ENCODE data around the gene GATAD2A. TPM values are rescaled to one million over a fixed set of nuclear protein-coding genes. Genes with fewer than 3 reads are reported as not detected.

GATAD2A gene
- total and polyA plus RNA-seq, 10 of the 15 experiments (the other 5 are each of a cell fraction or from before 2014, with no cell fraction given), result 2.6 to 173 (median 32.0) TPM

DNA sequence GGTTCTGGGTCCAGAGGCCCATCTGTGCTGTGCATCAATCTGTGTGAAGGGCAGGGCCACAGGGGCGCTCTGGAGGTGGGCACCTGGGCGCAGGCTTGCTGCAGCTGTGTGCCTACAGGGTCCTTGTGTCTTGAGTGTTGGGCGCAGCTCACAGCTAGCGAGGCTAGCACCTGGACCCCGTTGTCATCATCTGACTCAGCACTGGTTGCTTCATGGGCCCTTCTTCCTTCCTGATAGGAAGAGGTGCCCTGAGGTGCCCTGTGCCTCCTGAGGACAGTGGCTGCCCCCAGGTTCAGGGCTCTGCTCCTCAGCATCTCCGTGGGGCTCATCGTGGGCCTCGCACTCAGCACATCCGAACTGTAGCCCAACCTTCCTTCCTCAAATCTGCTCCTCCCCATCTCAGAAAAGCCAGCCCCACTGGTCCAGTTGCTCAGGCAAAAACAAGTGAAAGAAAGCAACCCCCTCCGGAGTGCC lies 54.8 kb downstream of the GATAD2A start (continued):
- TF ChIP-seq, protein P1, sequence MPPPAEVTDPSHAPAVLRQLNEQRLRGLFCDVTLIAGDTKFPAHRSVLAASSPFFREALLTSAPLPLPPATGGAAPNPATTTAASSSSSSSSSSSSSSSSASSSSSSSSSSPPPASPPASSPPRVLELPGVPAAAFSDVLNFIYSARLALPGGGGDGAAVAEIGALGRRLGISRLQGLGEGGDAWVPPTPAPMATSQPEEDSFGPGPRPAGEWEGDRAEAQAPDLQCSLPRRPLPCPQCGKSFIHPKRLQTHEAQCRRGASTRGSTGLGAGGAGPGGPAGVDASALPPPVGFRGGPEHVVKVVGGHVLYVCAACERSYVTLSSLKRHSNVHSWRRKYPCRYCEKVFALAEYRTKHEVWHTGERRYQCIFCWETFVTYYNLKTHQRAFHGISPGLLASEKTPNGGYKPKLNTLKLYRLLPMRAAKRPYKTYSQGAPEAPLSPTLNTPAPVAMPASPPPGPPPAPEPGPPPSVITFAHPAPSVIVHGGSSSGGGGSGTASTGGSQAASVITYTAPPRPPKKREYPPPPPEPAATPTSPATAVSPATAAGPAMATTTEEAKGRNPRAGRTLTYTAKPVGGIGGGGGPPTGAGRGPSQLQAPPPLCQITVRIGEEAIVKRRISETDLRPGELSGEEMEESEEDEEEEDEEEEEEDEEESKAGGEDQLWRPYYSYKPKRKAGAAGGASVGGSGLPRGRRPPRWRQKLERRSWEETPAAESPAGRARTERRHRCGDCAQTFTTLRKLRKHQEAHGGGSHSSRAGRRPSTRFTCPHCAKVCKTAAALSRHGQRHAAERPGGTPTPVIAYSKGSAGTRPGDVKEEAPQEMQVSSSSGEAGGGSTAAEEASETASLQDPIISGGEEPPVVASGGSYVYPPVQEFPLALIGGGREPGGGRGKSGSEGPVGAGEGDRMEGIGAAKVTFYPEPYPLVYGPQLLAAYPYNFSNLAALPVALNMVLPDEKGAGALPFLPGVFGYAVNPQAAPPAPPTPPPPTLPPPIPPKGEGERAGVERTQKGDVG (CRISPR knock-in tag; IDR thresholded peaks at IDR 0.05), result no peak
- TF ChIP-seq SPI1 (IDR thresholded peaks at IDR 0.05; ENCODE audit: borderline replicate concordance, insufficient read depth, low read depth, low read length) (no peak), PAX5 (IDR thresholded peaks at IDR 0.05; ENCODE audit: borderline replicate concordance, low read depth, low read length) (peak; percentile 8; the same call in 1 of the 2 replicates), DPF2 (IDR thresholded peaks at IDR 0.05) (no peak), HDAC6 (IDR thresholded peaks at IDR 0.05; ENCODE audit: unreplicated experiment) (no peak), ZNF217 (IDR thresholded peaks at IDR 0.05) (no peak)

DNA sequence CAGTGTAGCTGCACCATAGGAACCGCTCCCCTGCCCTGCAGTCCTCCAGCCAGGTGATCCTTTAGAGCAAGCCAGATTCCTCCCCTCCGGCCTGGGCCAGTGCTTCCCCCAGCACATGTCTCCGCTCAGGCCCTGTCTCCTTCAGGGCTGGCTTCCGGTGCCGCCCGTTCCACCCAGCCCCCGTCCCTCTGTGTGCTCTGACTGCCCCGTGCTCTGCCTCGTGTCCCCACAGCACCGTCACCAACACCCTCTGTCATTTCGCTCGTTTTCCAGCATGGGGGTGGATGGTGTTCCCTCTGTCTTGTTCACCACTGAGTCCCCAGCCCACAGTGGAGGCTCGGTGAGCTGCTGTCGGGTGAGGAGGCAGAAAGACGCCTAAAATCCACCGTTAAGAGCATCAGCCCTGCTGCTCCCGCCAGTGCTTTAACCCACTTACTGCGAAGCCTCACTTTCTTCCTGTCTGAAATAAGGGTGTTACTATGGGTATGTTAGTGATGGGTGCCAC lies 55.3 kb downstream of the GATAD2A start:
- 91% methylated on average over 18 of the region's 18 CpGs for WGBS (ENCODE audit: insufficient coverage, insufficient replicate concordance, low lambda C conversion rate, missing lambda C conversion rate)
- DNase-seq (ENCODE audit: low read depth, low spot score), result no peak
- H3K9me3 ChIP-seq (replicated peaks; ENCODE audit: control insufficient read depth, insufficient read depth, low read length), result peaks cover 7% of the 10 kb centered on the region; the same call in 2 of the 3 replicates
- H2AFZ ChIP-seq (ENCODE audit: control insufficient read depth, low read depth, low read length), result peak overlapping the region; percentile 32; the same call in 1 of the 2 replicates
- ChIA-PET POLR2A (interaction anchor here (0.9 to 2.6 kb wide), 4 partner anchors 14 to 54 kb away, joined by 3 to 9 read pairs (median 5); no protein-coding TSS in a partner anchor), CTCF (interaction anchor here (1.1 kb wide), 1 partner anchor 14 kb away, joined by 3 read pairs; no protein-coding TSS in a partner anchor), RAD21 (ENCODE audit: unreplicated experiment) (interaction anchor here (1.3 to 3.1 kb wide), 2 partner anchors 54 to 96 kb away, joined by 3 to 21 read pairs; partner anchors contain the start of gene GATAD2A), SMC1A (ENCODE audit: uncharacterized antibody, unreplicated experiment) (interaction anchor here (1.3 to 1.5 kb wide), 3 partner anchors 9 to 18 kb away, joined by 4 to 6 read pairs (median 4); no protein-coding TSS in a partner anchor)
- peaks cover 20 to 22% of the 10 kb centered on the region in 2 experiments; a peak in 3 of 4 replicates for H3K36me3 ChIP-seq (ENCODE audit: control insufficient read depth in 2 of 2, insufficient read depth in 2 of 2, low read length in 1 of 2)
- H3K79me2 ChIP-seq (ENCODE audit: control insufficient read depth, insufficient read depth, low read length), result peaks cover 60% of the 10 kb centered on the region
- H3K4me1 ChIP-seq (ENCODE audit: control insufficient read depth, insufficient read depth, low read length), result peaks cover 54% of the 10 kb centered on the region
- H4K20me1 ChIP-seq (ENCODE audit: control insufficient read depth, insufficient read depth), result peaks cover 2% of the 10 kb centered on the region
- BruUV-seq (replicated peaks), result no TSS peak
- in situ Hi-C loops (cut with MboI), result no loop called here
- intact Hi-C loops (cut with micrococcal nuclease; ENCODE audit: unreplicated experiment), result no loop called here
- H3K4me2 ChIP-seq (ENCODE audit: control insufficient read depth, insufficient read depth), result peak overlapping the region; percentile 77
- peak overlapping the region; percentile 29; the same call in 1 of the 2 replicates for H3K4me3 ChIP-seq
- H3K27ac ChIP-seq (ENCODE audit: control insufficient read depth, insufficient read depth), result peak overlapping the region; percentile 79
- FAIRE-seq, result no peak
- peak overlapping the region; percentile 49; the same call in 1 of the 2 replicates for H3K9ac ChIP-seq (ENCODE audit: control insufficient read depth, insufficient read depth, low read length)
- ATAC-seq, result peak; percentile 75
- H3K27me3 ChIP-seq (replicated peaks in 1 of 2; ENCODE audit: control insufficient read depth in 2 of 2, insufficient read depth in 2 of 2, low read length in 1 of 2), result no peaks in the 10 kb centered on the region
- TF ChIP-seq CBX5 (IDR thresholded peaks at IDR 0.05; ENCODE audit: low read depth), result no peak
- TF ChIP-seq, protein P2, sequence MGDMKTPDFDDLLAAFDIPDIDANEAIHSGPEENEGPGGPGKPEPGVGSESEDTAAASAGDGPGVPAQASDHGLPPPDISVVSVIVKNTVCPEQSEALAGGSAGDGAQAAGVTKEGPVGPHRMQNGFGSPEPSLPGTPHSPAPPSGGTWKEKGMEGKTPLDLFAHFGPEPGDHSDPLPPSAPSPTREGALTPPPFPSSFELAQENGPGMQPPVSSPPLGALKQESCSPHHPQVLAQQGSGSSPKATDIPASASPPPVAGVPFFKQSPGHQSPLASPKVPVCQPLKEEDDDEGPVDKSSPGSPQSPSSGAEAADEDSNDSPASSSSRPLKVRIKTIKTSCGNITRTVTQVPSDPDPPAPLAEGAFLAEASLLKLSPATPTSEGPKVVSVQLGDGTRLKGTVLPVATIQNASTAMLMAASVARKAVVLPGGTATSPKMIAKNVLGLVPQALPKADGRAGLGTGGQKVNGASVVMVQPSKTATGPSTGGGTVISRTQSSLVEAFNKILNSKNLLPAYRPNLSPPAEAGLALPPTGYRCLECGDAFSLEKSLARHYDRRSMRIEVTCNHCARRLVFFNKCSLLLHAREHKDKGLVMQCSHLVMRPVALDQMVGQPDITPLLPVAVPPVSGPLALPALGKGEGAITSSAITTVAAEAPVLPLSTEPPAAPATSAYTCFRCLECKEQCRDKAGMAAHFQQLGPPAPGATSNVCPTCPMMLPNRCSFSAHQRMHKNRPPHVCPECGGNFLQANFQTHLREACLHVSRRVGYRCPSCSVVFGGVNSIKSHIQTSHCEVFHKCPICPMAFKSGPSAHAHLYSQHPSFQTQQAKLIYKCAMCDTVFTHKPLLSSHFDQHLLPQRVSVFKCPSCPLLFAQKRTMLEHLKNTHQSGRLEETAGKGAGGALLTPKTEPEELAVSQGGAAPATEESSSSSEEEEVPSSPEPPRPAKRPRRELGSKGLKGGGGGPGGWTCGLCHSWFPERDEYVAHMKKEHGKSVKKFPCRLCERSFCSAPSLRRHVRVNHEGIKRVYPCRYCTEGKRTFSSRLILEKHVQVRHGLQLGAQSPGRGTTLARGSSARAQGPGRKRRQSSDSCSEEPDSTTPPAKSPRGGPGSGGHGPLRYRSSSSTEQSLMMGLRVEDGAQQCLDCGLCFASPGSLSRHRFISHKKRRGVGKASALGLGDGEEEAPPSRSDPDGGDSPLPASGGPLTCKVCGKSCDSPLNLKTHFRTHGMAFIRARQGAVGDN (IDR thresholded peaks at IDR 0.05), result peak; percentile 76; the same call in 1 of the 2 replicates
- TF ChIP-seq BMI1 (IDR thresholded peaks at IDR 0.05; ENCODE audit: borderline replicate concordance), result no peak
- TF ChIP-seq, protein P3, sequence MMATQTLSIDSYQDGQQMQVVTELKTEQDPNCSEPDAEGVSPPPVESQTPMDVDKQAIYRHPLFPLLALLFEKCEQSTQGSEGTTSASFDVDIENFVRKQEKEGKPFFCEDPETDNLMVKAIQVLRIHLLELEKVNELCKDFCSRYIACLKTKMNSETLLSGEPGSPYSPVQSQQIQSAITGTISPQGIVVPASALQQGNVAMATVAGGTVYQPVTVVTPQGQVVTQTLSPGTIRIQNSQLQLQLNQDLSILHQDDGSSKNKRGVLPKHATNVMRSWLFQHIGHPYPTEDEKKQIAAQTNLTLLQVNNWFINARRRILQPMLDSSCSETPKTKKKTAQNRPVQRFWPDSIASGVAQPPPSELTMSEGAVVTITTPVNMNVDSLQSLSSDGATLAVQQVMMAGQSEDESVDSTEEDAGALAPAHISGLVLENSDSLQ (IDR thresholded peaks at IDR 0.05), result no peak; the same call in 1 of the 2 replicates
- no peak for TF ChIP-seq NFYA (IDR thresholded peaks at IDR 0.05; ENCODE audit: borderline replicate concordance, low read depth, low read length)
- TF ChIP-seq MEF2B (IDR thresholded peaks at IDR 0.05; ENCODE audit: partially characterized antibody, poor library complexity, severe bottlenecking), result peak; percentile 53

All from GM12878 (cell line).